ENCODE data around the gene MAML2.

GRCh38 chr11:96103721-96104120 is 239.3 kb downstream of the MAML2 start:
- no peak for TF ChIP-seq CTCF (IDR thresholded peaks at IDR 0.05; ENCODE audit: borderline replicate concordance, extremely low read depth, low read length, poor library complexity, severe bottlenecking)
- TF ChIP-seq EZH2 (IDR thresholded peaks at IDR 0.05; ENCODE audit: borderline replicate concordance, low read depth, low read length, severe bottlenecking) = no peak

All from DND-41 (cell line).